ENCODE results near the gene SLC10A7. TPM values are rescaled to one million over a fixed set of nuclear protein-coding genes. Genes with fewer than 3 reads are reported as not detected.
A peak's percentile ranks its signal among the peaks of the same experiment; 100 is the strongest.

Gene SLC10A7
- total RNA-seq, 1 donor from 2014 or later: 11.4 TPM

DNA sequence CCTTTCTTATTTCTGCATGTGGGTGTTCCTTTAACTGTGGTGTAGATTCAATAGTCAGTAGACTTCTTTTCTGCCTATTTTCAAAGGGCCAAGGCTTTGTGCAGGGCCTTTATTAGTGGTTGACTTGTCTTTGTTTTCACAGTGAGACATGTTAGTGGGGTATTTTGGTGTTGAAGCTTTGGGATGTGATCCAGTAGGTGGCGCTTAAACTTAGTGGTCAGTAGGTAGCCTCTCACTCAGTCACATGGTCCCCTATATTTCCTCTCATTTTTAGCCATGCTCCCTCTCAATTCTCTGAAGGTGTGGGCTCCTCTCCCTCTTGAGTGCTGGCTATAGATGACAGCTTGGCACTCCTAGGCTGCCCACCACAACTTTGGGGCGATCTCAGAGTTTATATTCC is 23.4 kb upstream of the SLC10A7 start:
- intact Hi-C loops (cut with DNase I): no loop called here
- no peaks in the 10 kb centered on the region for H3K9me3 ChIP-seq

DNA sequence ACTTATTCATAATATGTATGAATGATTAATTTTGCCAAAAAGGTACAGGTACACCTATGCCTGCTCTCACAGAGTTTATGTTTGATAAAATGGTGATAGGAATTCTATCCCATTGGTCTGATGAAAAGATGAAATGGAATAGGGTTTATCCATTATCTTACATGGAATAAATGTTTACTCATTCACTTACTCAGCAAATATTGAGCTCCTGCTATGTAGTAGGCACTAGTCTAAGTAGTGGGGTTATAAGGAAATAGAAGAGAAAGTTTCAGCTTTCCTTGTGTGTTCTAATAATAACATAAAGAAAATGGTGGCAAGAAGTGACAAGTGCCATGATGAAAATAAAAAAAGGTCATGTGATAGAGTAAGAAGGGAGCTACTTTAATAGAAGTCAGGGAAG is 12.4 kb upstream of the SLC10A7 start:
- Histone ChIP-seq H3K4me1 (no peaks in the 10 kb centered on the region), H3K27me3 (no peaks in the 10 kb centered on the region), H3K4me3 (no peak overlapping the region), H3K36me3 (no peaks in the 10 kb centered on the region), H3K27ac (no peak overlapping the region), H3K9me3 (peaks cover 0 to 3% of the 10 kb centered on the region in 2 donors)
- no peak for DNase-seq (ENCODE audit: low spot score in 2 of 2)
- TF ChIP-seq, protein P1, sequence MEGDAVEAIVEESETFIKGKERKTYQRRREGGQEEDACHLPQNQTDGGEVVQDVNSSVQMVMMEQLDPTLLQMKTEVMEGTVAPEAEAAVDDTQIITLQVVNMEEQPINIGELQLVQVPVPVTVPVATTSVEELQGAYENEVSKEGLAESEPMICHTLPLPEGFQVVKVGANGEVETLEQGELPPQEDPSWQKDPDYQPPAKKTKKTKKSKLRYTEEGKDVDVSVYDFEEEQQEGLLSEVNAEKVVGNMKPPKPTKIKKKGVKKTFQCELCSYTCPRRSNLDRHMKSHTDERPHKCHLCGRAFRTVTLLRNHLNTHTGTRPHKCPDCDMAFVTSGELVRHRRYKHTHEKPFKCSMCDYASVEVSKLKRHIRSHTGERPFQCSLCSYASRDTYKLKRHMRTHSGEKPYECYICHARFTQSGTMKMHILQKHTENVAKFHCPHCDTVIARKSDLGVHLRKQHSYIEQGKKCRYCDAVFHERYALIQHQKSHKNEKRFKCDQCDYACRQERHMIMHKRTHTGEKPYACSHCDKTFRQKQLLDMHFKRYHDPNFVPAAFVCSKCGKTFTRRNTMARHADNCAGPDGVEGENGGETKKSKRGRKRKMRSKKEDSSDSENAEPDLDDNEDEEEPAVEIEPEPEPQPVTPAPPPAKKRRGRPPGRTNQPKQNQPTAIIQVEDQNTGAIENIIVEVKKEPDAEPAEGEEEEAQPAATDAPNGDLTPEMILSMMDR (IDR thresholded peaks at IDR 0.05): no peak
- intact Hi-C loops (cut with DNase I): no loop called here

More for the DNA sequence above, 23.4 kb upstream of the SLC10A7 start:
- Histone ChIP-seq H3K4me3 (no peak overlapping the region), H3K27me3 (no peaks in the 10 kb centered on the region), H3K4me1 (no peaks in the 10 kb centered on the region), H3K36me3 (no peaks in the 10 kb centered on the region), H3K27ac (no peak overlapping the region)
- no peak for DNase-seq (ENCODE audit: low spot score in 2 of 2)
- TF ChIP-seq, protein P1 (IDR thresholded peaks at IDR 0.05): no peak

DNA sequence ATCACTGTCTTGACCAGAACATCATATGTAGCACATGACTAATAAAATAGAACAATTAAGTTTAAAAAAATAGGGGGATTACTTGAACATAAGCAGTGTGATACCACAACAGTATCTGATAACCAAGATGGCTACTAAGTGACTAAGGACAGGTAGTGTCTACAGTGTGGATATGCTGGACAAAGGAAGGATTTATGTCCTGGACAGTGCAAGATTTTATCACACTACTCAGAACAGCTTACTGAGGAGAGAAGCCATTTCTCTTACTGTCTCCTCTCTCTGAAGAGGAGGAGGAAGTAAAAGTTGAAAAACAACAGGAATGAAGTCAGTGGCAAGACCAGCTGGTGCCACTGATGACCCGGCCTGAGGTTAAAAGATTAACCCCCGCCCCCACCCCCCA is 4.0 kb upstream of the SLC10A7 start:
- Histone ChIP-seq H3K9me3 (peaks cover 0 to 4% of the 10 kb centered on the region in 2 donors), H3K27me3 (no peaks in the 10 kb centered on the region), H3K4me1 (no peaks in the 10 kb centered on the region), H3K36me3 (no peaks in the 10 kb centered on the region), H3K4me3 (no peak overlapping the region), H3K27ac (no peak overlapping the region)
- DNase-seq (ENCODE audit: low spot score in 2 of 2): no peak
- intact Hi-C loops (cut with DNase I): no loop called here
- TF ChIP-seq, protein P1 (IDR thresholded peaks at IDR 0.05): no peak

DNA sequence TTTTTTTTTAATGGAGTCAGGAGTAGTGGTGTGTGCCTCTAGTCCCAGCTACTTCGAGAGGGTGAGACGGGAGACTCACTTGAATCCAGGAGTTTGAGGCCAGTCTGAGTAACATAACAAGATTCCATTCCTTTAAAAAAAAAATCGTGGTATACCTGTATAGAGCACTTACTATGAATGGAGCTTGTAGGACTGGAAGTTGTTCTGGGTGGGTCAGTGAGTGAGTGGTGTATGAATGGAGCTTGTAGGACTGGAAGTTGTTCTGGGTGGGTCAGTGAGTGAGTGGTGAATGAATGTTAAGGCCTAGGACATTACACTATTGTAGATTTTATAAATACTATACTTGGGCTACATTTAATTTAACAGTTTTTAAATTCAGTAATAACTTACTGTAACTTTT is 2.9 kb upstream of the SLC10A7 start:
- Histone ChIP-seq H3K36me3 (no peaks in the 10 kb centered on the region), H3K9me3 (peaks cover 0 to 3% of the 10 kb centered on the region in 2 donors), H3K4me1 (no peaks in the 10 kb centered on the region), H3K4me3 (no peak overlapping the region), H3K27ac (no peak overlapping the region), H3K27me3 (no peaks in the 10 kb centered on the region)
- intact Hi-C loops (cut with DNase I): loop anchor here (5.0 kb wide), 6 partner anchors 87 to 1093 kb away; partner anchors contain the start of genes MMAA and TMEM184C
- no peak for DNase-seq (ENCODE audit: low spot score in 2 of 2)
- TF ChIP-seq, protein P1 (IDR thresholded peaks at IDR 0.05): no peak

DNA sequence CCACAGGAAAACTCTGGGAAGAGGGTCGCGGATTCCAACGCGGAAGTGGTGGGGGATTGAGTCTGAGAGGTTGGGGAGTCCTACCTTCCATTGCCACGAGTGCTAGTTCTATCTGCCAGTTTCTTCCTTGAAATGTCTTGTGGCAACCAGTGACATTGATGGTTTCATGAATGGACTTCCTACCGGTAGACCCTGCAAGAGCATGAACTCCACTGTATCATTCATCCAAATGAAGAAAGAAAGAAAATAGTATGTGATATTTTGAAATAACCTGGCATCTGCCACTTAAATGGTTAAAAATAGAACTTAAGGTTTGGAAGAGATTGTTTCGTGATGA is 1.1 kb upstream of the SLC10A7 start:
- intact Hi-C loops (cut with DNase I): loop anchor here (5.0 kb wide), 6 partner anchors 86 to 1094 kb away; partner anchors contain the start of genes MMAA and TMEM184C

More for the DNA sequence above, 1.1 kb upstream of the SLC10A7 start:
- Histone ChIP-seq H3K9me3 (no peaks in the 10 kb centered on the region), H3K36me3 (no peaks in the 10 kb centered on the region), H3K27ac (peak overlapping the region; percentile 63 to 78), H3K27me3 (no peaks in the 10 kb centered on the region), H3K4me3 (peak overlapping the region; percentile 81 to 94), H3K4me1 (no peaks in the 10 kb centered on the region)
- no peak for DNase-seq (ENCODE audit: low spot score in 2 of 2)
- TF ChIP-seq, protein P1 (IDR thresholded peaks at IDR 0.05): no peak

Measured in ascending aorta (tissue), 2 donors.